Central memory CD8-positive, alpha-beta T cell (primary cell): ENCODE measurements around the gene ETDC.
"Not testable (repeated sequence)": the region's sequence is repeated elsewhere in the genome, so short reads cannot be mapped to it uniquely, and the experiment has no call there.

Experiments used
- ATAC-seq: fragments of 150-1000 bp; cut with Tn5 transposase; replicated peaks from 2 replicates; pipeline ENCODE4 v1.10.0; 2022; ENCODE audit warnings: mild to moderate bottlenecking, moderate FRiP score, moderate number of reproducible peaks; ENCODE audit not compliant: poor library complexity, severe bottlenecking; ENCODE audit errors: extremely low read depth
- DNase-seq, 2 donors: peaks; one replicate each; pipeline ENCODE4 v3.0.0; 2021; ENCODE audit warnings: low spot score in 2 of 2
- H3K27ac Mint-ChIP-seq: one replicate; pipeline ENCODE4 v1.8.0; 2022; ENCODE audit warnings: low read depth, mild to moderate bottlenecking, moderate library complexity, mixed read lengths
- H3K27me3 Mint-ChIP-seq: one replicate; pipeline ENCODE4 v1.8.0; 2022; ENCODE audit warnings: mixed read lengths
- H3K36me3 Mint-ChIP-seq: one replicate; pipeline ENCODE4 v1.8.0; 2022; ENCODE audit warnings: mild to moderate bottlenecking, moderate library complexity, mixed read lengths; ENCODE audit not compliant: insufficient read depth
- H3K4me1 Mint-ChIP-seq: one replicate; pipeline ENCODE4 v1.8.0; 2022; ENCODE audit warnings: mixed read lengths
- H3K4me3 Mint-ChIP-seq: one replicate; pipeline ENCODE4 v1.8.0; 2022; ENCODE audit warnings: mild to moderate bottlenecking, moderate library complexity, mixed read lengths
- H3K9me3 Mint-ChIP-seq: one replicate; pipeline ENCODE4 v1.8.0; 2022; ENCODE audit warnings: mixed read lengths

Gene ETDC

GRCh38 chrX:135315864-135316263 is 6.6 kb downstream of the ETDC start:
- Mint-ChIP-seq H3K4me3 (no peak overlapping the region), H3K27ac (no peak overlapping the region), H3K4me1 (peaks cover under 1% of the 10 kb centered on the region), H3K27me3 (no peaks in the 10 kb centered on the region), H3K9me3 (peaks cover 10% of the 10 kb centered on the region), H3K36me3 (peaks cover 5% of the 10 kb centered on the region)
- ATAC-seq: no peak
- DNase-seq: no peak

- H3K9me3 Mint-ChIP-seq: peaks cover 9% of the 10 kb centered on the region
- DNase-seq: no peak
- peaks cover 3% of the 10 kb centered on the region for H3K36me3 Mint-ChIP-seq
- no peaks in the 10 kb centered on the region for H3K27me3 Mint-ChIP-seq
- H3K4me3 Mint-ChIP-seq: no peak overlapping the region
- no peak overlapping the region for H3K27ac Mint-ChIP-seq
- no peaks in the 10 kb centered on the region for H3K4me1 Mint-ChIP-seq
- no peak for ATAC-seq
Measured at GRCh38 chrX:135324463-135324862, 15.2 kb downstream of the ETDC start.

- H3K27ac Mint-ChIP-seq: not testable (repeated sequence)
Measured at GRCh38 chrX:135325036-135325818, 15.9 kb downstream of the ETDC start.

GRCh38 chrX:135327299-135327698 is 18.0 kb downstream of the ETDC start:
- peaks cover 13% of the 10 kb centered on the region for H3K4me1 Mint-ChIP-seq
- H3K27ac Mint-ChIP-seq: no peak overlapping the region
- peaks cover 4% of the 10 kb centered on the region for H3K9me3 Mint-ChIP-seq
- peaks cover 3% of the 10 kb centered on the region for H3K36me3 Mint-ChIP-seq
- no peak for ATAC-seq
- H3K4me3 Mint-ChIP-seq: no peak overlapping the region
- no peak for DNase-seq
- H3K27me3 Mint-ChIP-seq: no peaks in the 10 kb centered on the region

More at GRCh38 chrX:135325036-135325818, 15.9 kb downstream of the ETDC start:
- H3K4me3 Mint-ChIP-seq, H3K27me3 Mint-ChIP-seq, DNase-seq, H3K36me3 Mint-ChIP-seq, ATAC-seq, H3K4me1 Mint-ChIP-seq, H3K9me3 Mint-ChIP-seq: not testable (repeated sequence)

GRCh38 chrX:135328421-135329005 is 19.2 kb downstream of the ETDC start:
- Mint-ChIP-seq H3K27me3 (no peaks in the 10 kb centered on the region), H3K36me3 (peaks cover 6% of the 10 kb centered on the region), H3K4me3 (no peak overlapping the region), H3K4me1 (peaks cover 22% of the 10 kb centered on the region), H3K27ac (no peak overlapping the region), H3K9me3 (no peaks in the 10 kb centered on the region)
- ATAC-seq (no peak), DNase-seq (no peak)

GRCh38 chrX:135330706-135331105 is 21.4 kb downstream of the ETDC start:
- peaks cover 11% of the 10 kb centered on the region for H3K36me3 Mint-ChIP-seq
- H3K4me1 Mint-ChIP-seq: peaks cover 33% of the 10 kb centered on the region
- no peak overlapping the region for H3K27ac Mint-ChIP-seq
- H3K9me3 Mint-ChIP-seq: no peaks in the 10 kb centered on the region
- H3K27me3 Mint-ChIP-seq: no peaks in the 10 kb centered on the region
- DNase-seq (no peak), ATAC-seq (no peak)
- H3K4me3 Mint-ChIP-seq: no peak overlapping the region

- Mint-ChIP-seq H3K27me3 (no peaks in the 10 kb centered on the region), H3K36me3 (peaks cover 13% of the 10 kb centered on the region), H3K4me3 (no peak overlapping the region), H3K27ac (no peak overlapping the region), H3K9me3 (no peaks in the 10 kb centered on the region), H3K4me1 (peaks cover 40% of the 10 kb centered on the region)
- DNase-seq: no peak
- ATAC-seq: no peak
Measured at GRCh38 chrX:135331525-135331924, 22.2 kb downstream of the ETDC start.

- no peak for ATAC-seq
- DNase-seq: no peak
- H3K27ac Mint-ChIP-seq: no peak overlapping the region
- peaks cover 77% of the 10 kb centered on the region for H3K4me1 Mint-ChIP-seq
- no peaks in the 10 kb centered on the region for H3K9me3 Mint-ChIP-seq
- H3K4me3 Mint-ChIP-seq: peak overlapping the region; percentile 88
- no peaks in the 10 kb centered on the region for H3K27me3 Mint-ChIP-seq
- H3K36me3 Mint-ChIP-seq: peaks cover 16% of the 10 kb centered on the region
Measured at GRCh38 chrX:135340831-135341230, 31.6 kb downstream of the ETDC start.

GRCh38 chrX:135345107-135345589 is 35.9 kb downstream of the ETDC start:
- DNase-seq: no peak
- no peak for ATAC-seq
- H3K27me3 Mint-ChIP-seq: no peaks in the 10 kb centered on the region
- H3K9me3 Mint-ChIP-seq: no peaks in the 10 kb centered on the region
- peaks cover 8% of the 10 kb centered on the region for H3K36me3 Mint-ChIP-seq
- no peak overlapping the region for H3K27ac Mint-ChIP-seq
- peaks cover 49% of the 10 kb centered on the region for H3K4me1 Mint-ChIP-seq
- peak overlapping the region; percentile 88 for H3K4me3 Mint-ChIP-seq

- ATAC-seq (no peak), DNase-seq (no peak)
- peaks cover 10% of the 10 kb centered on the region for H3K36me3 Mint-ChIP-seq
- H3K9me3 Mint-ChIP-seq: no peaks in the 10 kb centered on the region
- H3K4me3 Mint-ChIP-seq: no peak overlapping the region
- no peaks in the 10 kb centered on the region for H3K27me3 Mint-ChIP-seq
- H3K4me1 Mint-ChIP-seq: peaks cover 40% of the 10 kb centered on the region
- H3K27ac Mint-ChIP-seq: no peak overlapping the region
Measured at GRCh38 chrX:135346975-135347374, 37.7 kb downstream of the ETDC start.

- no peak for ATAC-seq
- no peaks in the 10 kb centered on the region for H3K9me3 Mint-ChIP-seq
- no peak overlapping the region for H3K27ac Mint-ChIP-seq
- no peaks in the 10 kb centered on the region for H3K27me3 Mint-ChIP-seq
- H3K4me1 Mint-ChIP-seq: peaks cover 35% of the 10 kb centered on the region
- no peak overlapping the region for H3K4me3 Mint-ChIP-seq
- no peak for DNase-seq
- H3K36me3 Mint-ChIP-seq: peaks cover 10% of the 10 kb centered on the region
Measured at GRCh38 chrX:135347381-135348016, 38.2 kb downstream of the ETDC start.

GRCh38 chrX:135354288-135354687 is 45.0 kb downstream of the ETDC start:
- peaks cover 9% of the 10 kb centered on the region for H3K4me1 Mint-ChIP-seq
- H3K27ac Mint-ChIP-seq: no peak overlapping the region
- peaks cover 5% of the 10 kb centered on the region for H3K36me3 Mint-ChIP-seq
- H3K4me3 Mint-ChIP-seq: no peak overlapping the region
- H3K9me3 Mint-ChIP-seq: no peaks in the 10 kb centered on the region
- no peak for DNase-seq
- no peak for ATAC-seq
- no peaks in the 10 kb centered on the region for H3K27me3 Mint-ChIP-seq
